HepG2 (cell line): Measurements from ENCODE around the gene SYNJ2. TPM values are rescaled to one million over a fixed set of nuclear protein-coding genes. Genes with fewer than 3 reads are reported as not detected.
A peak's percentile ranks its signal among the peaks of the same experiment; 100 is the strongest.

Experiments
- ESRRA ChIP-seq: sonication (generic); formaldehyde crosslinking; IDR thresholded peaks from 2 replicates; pipeline ENCODE4 v1.5.1; 2020; ENCODE audit warnings: mild to moderate bottlenecking, low read depth, missing genetic modification reagents
- HCFC1 ChIP-seq: fragments of 150-350 bp; IDR thresholded peaks from 2 replicates; pipeline ENCODE4 v1.6.1; 2014; ENCODE audit warnings: low read depth, low read length
- HINFP ChIP-seq: sonication (generic); formaldehyde crosslinking; IDR thresholded peaks from 2 replicates; pipeline ENCODE4 v1.4.0; 2020; ENCODE audit warnings: low read depth, mild to moderate bottlenecking, missing genetic modification reagents
- JUNB ChIP-seq: sonication (generic); formaldehyde crosslinking; IDR thresholded peaks from 2 replicates; pipeline ENCODE4 v1.8.0; 2022; ENCODE audit warnings: missing genetic modification reagents, mild to moderate bottlenecking, borderline replicate concordance
- MAF1 ChIP-seq: sonication (generic); formaldehyde crosslinking; IDR thresholded peaks from 2 replicates; pipeline ENCODE4 v1.5.0; 2020; ENCODE audit warnings: missing genetic modification reagents, borderline replicate concordance
- NBN ChIP-seq: fragments of 450-650 bp; conservative IDR thresholded peaks from 2 replicates; pipeline ENCODE4 v1.6.1; 2017
- PHF5A ChIP-seq: IDR thresholded peaks from one replicate; pipeline ENCODE4 v1.6.1; 2018; ENCODE audit warnings: low read depth, missing genetic modification reagents; ENCODE audit not compliant: unreplicated experiment
- TCF7L2 ChIP-seq: IDR thresholded peaks from 2 replicates; pipeline ENCODE4 v1.6.1; 2011; ENCODE audit warnings: mild to moderate bottlenecking, low read depth, low read length, moderate library complexity
- TOE1 ChIP-seq: sonication (generic); formaldehyde crosslinking; IDR thresholded peaks from 2 replicates; pipeline ENCODE4 v1.4.0; 2020; ENCODE audit warnings: mild to moderate bottlenecking, missing genetic modification reagents
- ZNF33B ChIP-seq: sonication (generic); formaldehyde crosslinking; IDR thresholded peaks from 2 replicates; pipeline ENCODE4 v1.5.1; 2020; ENCODE audit warnings: mild to moderate bottlenecking, missing genetic modification reagents
- ZNF44 ChIP-seq: sonication (generic); formaldehyde crosslinking; IDR thresholded peaks from 2 replicates; pipeline ENCODE4 v1.5.1; 2020; ENCODE audit warnings: mild to moderate bottlenecking, missing genetic modification reagents
- ZNF503 ChIP-seq: sonication (generic); formaldehyde crosslinking; IDR thresholded peaks from 2 replicates; pipeline ENCODE4 v1.4.0; 2020; ENCODE audit warnings: missing genetic modification reagents
- polyA plus RNA-seq, 8 experiments: library from polyadenylated mRNA; depleted of rRNA in 3 of 8; stranded (reverse) in 7 of 8; unstranded in 1 of 8; fragments of >200 nt; fragmentation: Illumina TruSeq in 4 of 8; extraction: Trizol in 4 of 8; gene quantifications; 2 replicates each; pipeline versions ENCODE4 v1.2.1 to v1.2.3, GENCODE V29; 2011 to 2016; ENCODE audit warnings: low read depth in 4 of 8, missing spikeins in 1 of 8, mixed read lengths in 1 of 8; ENCODE audit not compliant: insufficient read depth in 1 of 8
- total RNA-seq, 5 experiments: library from RNA; depleted of rRNA; stranded (reverse); fragments of >200 nt; fragmentation: Illumina TruSeq; extraction: Trizol; gene quantifications; 2 replicates each; pipeline ENCODE4 v1.2.3, GENCODE V29; 2016; ENCODE audit warnings: low read depth in 1 of 5
- TF ChIP-seq, protein P1 (sequence below): sonication (generic); formaldehyde crosslinking; IDR thresholded peaks from 2 replicates; pipeline ENCODE4 v1.4.0; 2020; ENCODE audit warnings: mild to moderate bottlenecking, missing genetic modification reagents, borderline replicate concordance
- TF ChIP-seq, protein P2 (sequence below): sonication (generic); formaldehyde crosslinking; IDR thresholded peaks from 2 replicates; pipeline ENCODE4 v1.9.0; 2021; ENCODE audit warnings: missing genetic modification reagents, borderline replicate concordance
- TF ChIP-seq, protein P3 (sequence below): IDR thresholded peaks from 2 replicates; pipeline ENCODE4 v1.6.1; 2012; ENCODE audit warnings: low read depth, low read length, improper control_type of control experiment

The SYNJ2 gene
- total and polyA plus RNA-seq, 2 of the 13 experiments (the other 11 are each of a cell fraction or from before 2014, with no cell fraction given): 39.1 to 57.6 TPM

DNA sequence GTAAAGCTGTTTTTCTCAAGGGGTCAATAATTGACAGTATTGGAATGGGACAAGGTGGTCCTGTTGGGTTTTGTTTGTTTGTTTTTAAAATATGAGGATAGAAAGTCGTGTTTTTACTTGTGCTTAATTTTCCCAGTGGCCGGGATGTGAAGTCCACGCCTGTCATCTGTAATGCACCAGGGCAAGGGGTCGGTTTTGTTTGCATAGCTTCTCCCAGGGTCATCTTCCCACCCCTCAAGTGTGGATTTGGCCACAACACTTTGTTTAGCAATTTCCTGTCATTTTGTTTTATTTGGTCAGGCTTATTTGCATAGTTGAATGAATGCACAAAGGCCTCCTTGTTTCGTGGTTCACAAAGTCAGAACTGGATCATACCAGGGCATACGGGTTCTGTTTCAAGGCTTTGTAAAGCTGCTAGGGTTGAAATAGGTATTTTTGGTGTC, 29.8 kb downstream of the SYNJ2 start (continued):
- TF ChIP-seq HCFC1 (no peak), HINFP (CRISPR knock-in tag) (no peak; the same call in 1 of the 2 replicates), MAF1 (CRISPR knock-in tag) (no peak), ESRRA (CRISPR knock-in tag) (peak; percentile 83), ZNF44 (CRISPR knock-in tag) (no peak), JUNB (CRISPR knock-in tag) (peak; percentile 85; the same call in 1 of the 2 replicates), ZNF503 (CRISPR knock-in tag) (peak; percentile 99), ZNF33B (CRISPR knock-in tag) (no peak), TCF7L2 (peak; percentile 48; the same call in 1 of the 2 replicates), TOE1 (peak; percentile 96; the same call in 1 of the 2 replicates), PHF5A (CRISPR knock-in tag) (peak; percentile 22), NBN (0 out of 2 replicates have a peak, but pooled peaks have one; percentile 65)
- TF ChIP-seq, protein P1, sequence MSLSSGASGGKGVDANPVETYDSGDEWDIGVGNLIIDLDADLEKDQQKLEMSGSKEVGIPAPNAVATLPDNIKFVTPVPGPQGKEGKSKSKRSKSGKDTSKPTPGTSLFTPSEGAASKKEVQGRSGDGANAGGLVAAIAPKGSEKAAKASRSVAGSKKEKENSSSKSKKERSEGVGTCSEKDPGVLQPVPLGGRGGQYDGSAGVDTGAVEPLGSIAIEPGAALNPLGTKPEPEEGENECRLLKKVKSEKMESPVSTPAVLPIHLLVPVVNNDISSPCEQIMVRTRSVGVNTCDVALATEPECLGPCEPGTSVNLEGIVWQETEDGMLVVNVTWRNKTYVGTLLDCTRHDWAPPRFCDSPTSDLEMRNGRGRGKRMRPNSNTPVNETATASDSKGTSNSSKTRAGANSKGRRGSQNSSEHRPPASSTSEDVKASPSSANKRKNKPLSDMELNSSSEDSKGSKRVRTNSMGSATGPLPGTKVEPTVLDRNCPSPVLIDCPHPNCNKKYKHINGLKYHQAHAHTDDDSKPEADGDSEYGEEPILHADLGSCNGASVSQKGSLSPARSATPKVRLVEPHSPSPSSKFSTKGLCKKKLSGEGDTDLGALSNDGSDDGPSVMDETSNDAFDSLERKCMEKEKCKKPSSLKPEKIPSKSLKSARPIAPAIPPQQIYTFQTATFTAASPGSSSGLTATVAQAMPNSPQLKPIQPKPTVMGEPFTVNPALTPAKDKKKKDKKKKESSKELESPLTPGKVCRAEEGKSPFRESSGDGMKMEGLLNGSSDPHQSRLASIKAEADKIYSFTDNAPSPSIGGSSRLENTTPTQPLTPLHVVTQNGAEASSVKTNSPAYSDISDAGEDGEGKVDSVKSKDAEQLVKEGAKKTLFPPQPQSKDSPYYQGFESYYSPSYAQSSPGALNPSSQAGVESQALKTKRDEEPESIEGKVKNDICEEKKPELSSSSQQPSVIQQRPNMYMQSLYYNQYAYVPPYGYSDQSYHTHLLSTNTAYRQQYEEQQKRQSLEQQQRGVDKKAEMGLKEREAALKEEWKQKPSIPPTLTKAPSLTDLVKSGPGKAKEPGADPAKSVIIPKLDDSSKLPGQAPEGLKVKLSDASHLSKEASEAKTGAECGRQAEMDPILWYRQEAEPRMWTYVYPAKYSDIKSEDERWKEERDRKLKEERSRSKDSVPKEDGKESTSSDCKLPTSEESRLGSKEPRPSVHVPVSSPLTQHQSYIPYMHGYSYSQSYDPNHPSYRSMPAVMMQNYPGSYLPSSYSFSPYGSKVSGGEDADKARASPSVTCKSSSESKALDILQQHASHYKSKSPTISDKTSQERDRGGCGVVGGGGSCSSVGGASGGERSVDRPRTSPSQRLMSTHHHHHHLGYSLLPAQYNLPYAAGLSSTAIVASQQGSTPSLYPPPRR (CRISPR knock-in tag): peak; percentile 99
- TF ChIP-seq, protein P2, sequence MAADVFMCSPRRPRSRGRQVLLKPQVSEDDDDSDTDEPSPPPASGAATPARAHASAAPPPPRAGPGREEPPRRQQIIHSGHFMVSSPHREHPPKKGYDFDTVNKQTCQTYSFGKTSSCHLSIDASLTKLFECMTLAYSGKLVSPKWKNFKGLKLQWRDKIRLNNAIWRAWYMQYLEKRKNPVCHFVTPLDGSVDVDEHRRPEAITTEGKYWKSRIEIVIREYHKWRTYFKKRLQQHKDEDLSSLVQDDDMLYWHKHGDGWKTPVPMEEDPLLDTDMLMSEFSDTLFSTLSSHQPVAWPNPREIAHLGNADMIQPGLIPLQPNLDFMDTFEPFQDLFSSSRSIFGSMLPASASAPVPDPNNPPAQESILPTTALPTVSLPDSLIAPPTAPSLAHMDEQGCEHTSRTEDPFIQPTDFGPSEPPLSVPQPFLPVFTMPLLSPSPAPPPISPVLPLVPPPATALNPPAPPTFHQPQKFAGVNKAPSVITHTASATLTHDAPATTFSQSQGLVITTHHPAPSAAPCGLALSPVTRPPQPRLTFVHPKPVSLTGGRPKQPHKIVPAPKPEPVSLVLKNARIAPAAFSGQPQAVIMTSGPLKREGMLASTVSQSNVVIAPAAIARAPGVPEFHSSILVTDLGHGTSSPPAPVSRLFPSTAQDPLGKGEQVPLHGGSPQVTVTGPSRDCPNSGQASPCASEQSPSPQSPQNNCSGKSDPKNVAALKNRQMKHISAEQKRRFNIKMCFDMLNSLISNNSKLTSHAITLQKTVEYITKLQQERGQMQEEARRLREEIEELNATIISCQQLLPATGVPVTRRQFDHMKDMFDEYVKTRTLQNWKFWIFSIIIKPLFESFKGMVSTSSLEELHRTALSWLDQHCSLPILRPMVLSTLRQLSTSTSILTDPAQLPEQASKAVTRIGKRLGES: no peak
- TF ChIP-seq, protein P3, sequence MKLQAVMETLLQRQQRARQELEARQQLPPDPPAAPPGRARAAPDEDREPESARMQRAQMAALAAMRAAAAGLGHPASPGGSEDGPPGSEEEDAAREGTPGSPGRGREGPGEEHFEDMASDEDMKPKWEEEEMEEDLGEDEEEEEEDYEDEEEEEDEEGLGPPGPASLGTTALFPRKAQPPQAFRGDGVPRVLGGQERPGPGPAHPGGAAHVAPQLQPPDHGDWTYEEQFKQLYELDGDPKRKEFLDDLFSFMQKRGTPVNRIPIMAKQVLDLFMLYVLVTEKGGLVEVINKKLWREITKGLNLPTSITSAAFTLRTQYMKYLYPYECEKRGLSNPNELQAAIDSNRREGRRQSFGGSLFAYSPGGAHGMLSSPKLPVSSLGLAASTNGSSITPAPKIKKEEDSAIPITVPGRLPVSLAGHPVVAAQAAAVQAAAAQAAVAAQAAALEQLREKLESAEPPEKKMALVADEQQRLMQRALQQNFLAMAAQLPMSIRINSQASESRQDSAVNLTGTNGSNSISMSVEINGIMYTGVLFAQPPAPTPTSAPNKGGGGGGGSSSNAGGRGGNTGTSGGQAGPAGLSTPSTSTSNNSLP: peak; percentile 96
